Sigmoid colon (tissue), 7 donors: ENCODE measurements around the gene KLK5. TPM values are rescaled to one million over a fixed set of nuclear protein-coding genes. Genes with fewer than 3 reads are reported as not detected.

ENCODE experiments used
- DNase-seq: peaks from one replicate; pipeline ENCODE4 v3.0.0-alpha.2; 2019
- H3K27ac ChIP-seq, 4 donors: fragments of 200-600 bp; sonication (generic); one replicate each; pipeline ENCODE4 v1.5.1; 2016 to 2019; ENCODE audit warnings: mild to moderate bottlenecking in 1 of 4
- H3K27me3 ChIP-seq, 3 donors: fragments of 200-600 bp; sonication (generic); one replicate each; pipeline ENCODE4 v1.5.1; 2019; ENCODE audit warnings: mild to moderate bottlenecking in 1 of 3
- H3K36me3 ChIP-seq, 4 donors: fragments of 200-600 bp; sonication (generic); one replicate each; pipeline ENCODE4 v1.5.1; 2016 to 2019
- H3K4me1 ChIP-seq, 4 donors: fragments of 200-600 bp; sonication (generic); one replicate each; pipeline ENCODE4 v1.5.1; 2017 to 2019
- H3K4me3 ChIP-seq, 4 donors: fragments of 200-600 bp; sonication (generic); one replicate each; pipeline ENCODE4 v1.5.1; 2017 to 2019; ENCODE audit warnings: mild to moderate bottlenecking in 2 of 4, moderate library complexity in 1 of 4
- H3K9me3 ChIP-seq, 4 donors: fragments of 200-600 bp in 3 of 4; sonication (generic) in 3 of 4; one replicate each; pipeline versions ENCODE4 v1.5.1 to v1.6.1; 2013 to 2019
- EP300 ChIP-seq, 4 donors: sonication (generic); formaldehyde crosslinking; IDR thresholded peaks; one replicate each; pipeline ENCODE4 v1.6.1; 2017; ENCODE audit warnings: antibody characterized with exemption in 4 of 4
- POLR2A ChIP-seq, 2 donors: fragments of 450-650 bp; IDR thresholded peaks; one replicate each; pipeline ENCODE4 v1.6.1; 2016; ENCODE audit warnings: antibody characterized with exemption in 2 of 2, mild to moderate bottlenecking in 2 of 2, moderate library complexity in 2 of 2
- POLR2AphosphoS5 ChIP-seq, 4 donors: sonication (generic); formaldehyde crosslinking; IDR thresholded peaks; one replicate each; pipeline ENCODE4 v1.6.1; 2017; ENCODE audit warnings: antibody characterized with exemption in 4 of 4
- WGBS, 2 donors: extraction: QIAGEN DNeasy Blood & Tissue Kit; methylation state at CpG; one replicate each; pipeline ENCODE4 v1.1.7; 2013; 5-methylcytosine and 5-hydroxymethylcytosine counted together
- intact Hi-C: fragments of 100-400 bp; cut with DNase I; formaldehyde crosslinking; loops from one replicate; pipeline ENCODE4 v1.15.1; 2023
- polyA plus RNA-seq, 3 donors: library from polyadenylated mRNA; stranded (reverse); fragments of 200-250 nt; gene quantifications; one replicate each; pipeline ENCODE4 v1.2.3, GENCODE V29; 2013
- total RNA-seq, 4 donors: library from RNA; depleted of rRNA; stranded (reverse); fragments of >200 nt; gene quantifications; one replicate each; pipeline ENCODE4 v1.1.0, GENCODE V29; 2016
- TF ChIP-seq, protein P1 (sequence below), 4 experiments: fragments of 450-650 bp in 3 of 4; fragments of 200-600 bp in 1 of 4; IDR thresholded peaks; one replicate each; pipeline ENCODE4 v1.5.1; 2016 to 2019; ENCODE audit warnings: antibody characterized with exemption in 4 of 4, mild to moderate bottlenecking in 3 of 4, moderate library complexity in 2 of 4
- donor health status: healthy with polysubstance abuse.
- donor health status: Bipolar disorder and iron deficiency.
- donor health status: healthy.

Gene KLK5
- total and polyA plus RNA-seq, 7 donors: not detected

- Histone ChIP-seq H3K4me3 (no peak overlapping the region), H3K4me1 (no peaks in the 10 kb centered on the region), H3K27me3 (peaks cover 5 to 55% (median 13%) of the 10 kb centered on the region in 3 donors), H3K36me3 (no peaks in the 10 kb centered on the region), H3K27ac (no peak overlapping the region), H3K9me3 (no peaks in the 10 kb centered on the region)
- 38 to 42% methylated on average over 8 of the region's 8 CpGs for WGBS, 2 donors
- intact Hi-C loops: no loop called here
- peak; percentile 35 for DNase-seq
- TF ChIP-seq, protein P1, sequence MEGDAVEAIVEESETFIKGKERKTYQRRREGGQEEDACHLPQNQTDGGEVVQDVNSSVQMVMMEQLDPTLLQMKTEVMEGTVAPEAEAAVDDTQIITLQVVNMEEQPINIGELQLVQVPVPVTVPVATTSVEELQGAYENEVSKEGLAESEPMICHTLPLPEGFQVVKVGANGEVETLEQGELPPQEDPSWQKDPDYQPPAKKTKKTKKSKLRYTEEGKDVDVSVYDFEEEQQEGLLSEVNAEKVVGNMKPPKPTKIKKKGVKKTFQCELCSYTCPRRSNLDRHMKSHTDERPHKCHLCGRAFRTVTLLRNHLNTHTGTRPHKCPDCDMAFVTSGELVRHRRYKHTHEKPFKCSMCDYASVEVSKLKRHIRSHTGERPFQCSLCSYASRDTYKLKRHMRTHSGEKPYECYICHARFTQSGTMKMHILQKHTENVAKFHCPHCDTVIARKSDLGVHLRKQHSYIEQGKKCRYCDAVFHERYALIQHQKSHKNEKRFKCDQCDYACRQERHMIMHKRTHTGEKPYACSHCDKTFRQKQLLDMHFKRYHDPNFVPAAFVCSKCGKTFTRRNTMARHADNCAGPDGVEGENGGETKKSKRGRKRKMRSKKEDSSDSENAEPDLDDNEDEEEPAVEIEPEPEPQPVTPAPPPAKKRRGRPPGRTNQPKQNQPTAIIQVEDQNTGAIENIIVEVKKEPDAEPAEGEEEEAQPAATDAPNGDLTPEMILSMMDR (IDR thresholded peaks at IDR 0.05): no peak
- TF ChIP-seq POLR2A (IDR thresholded peaks at IDR 0.05): no peak
- TF ChIP-seq EP300 (IDR thresholded peaks at IDR 0.05): no peak
Measured at GRCh38 chr19:50979758-50980157, 26.9 kb upstream of the KLK5 start.

DNA sequence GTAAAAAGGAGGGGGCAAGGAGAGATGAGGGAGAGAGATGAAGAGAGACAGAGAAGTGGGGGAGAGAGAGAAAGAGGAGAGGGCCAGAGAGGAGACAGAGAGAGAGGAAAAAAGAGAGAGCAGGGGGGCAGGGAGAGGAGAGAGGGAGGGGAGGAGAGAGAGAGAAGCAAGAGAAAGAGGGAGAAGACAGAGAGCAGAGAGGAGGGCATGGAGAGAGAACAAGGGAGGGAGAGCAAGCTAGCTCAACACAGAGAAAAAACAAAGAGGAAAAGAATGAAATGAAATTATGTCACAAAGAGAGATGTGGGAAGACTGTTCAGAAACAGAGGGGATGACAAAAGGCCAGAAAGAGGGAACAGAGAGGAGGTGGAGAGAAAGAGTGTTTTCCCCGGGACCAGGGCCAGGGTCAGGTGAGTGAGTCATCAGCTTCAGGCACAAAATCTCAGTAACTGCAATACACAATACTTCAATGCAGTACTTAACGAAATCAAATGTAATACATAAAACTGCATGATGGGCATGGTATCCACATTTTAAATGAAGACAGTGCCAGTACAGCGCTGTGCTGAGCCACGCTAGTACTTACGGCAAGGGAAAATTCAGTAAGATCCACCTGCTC, 26.0 kb upstream of the KLK5 start:
- intact Hi-C loops: no loop called here
- peak; percentile 9 for DNase-seq

DNA sequence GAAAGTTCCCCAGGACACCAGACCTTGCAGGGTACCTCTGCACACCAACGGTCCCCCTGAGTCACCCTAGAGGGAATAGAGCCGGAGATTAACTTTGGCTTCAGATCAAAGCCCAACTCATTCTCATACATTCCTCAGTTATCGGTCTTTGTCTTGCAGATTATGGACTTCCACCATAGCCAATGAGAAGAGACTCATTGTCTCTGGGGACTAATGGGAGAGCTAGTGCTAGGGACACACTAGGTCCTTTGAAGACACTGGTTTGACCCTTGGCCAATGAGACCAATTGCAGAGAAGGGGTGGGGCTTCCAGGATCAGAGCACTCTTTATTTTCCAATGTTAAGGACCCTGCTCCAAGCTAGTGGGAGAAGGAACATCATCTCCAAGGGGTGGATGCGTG, 24.8 kb upstream of the KLK5 start:
- Histone ChIP-seq H3K4me3 (no peak overlapping the region), H3K27me3 (peaks cover 0 to 55% (median 14%) of the 10 kb centered on the region in 3 donors), H3K9me3 (no peaks in the 10 kb centered on the region), H3K27ac (no peak overlapping the region), H3K4me1 (no peaks in the 10 kb centered on the region), H3K36me3 (no peaks in the 10 kb centered on the region)
- DNase-seq: peak; percentile 28
- TF ChIP-seq POLR2AphosphoS5 (IDR thresholded peaks at IDR 0.05) (no peak), EP300 (IDR thresholded peaks at IDR 0.05) (no peak), POLR2A (IDR thresholded peaks at IDR 0.05) (no peak)
- WGBS, 2 donors: 81% methylated on average over 4 of the region's 4 CpGs
- intact Hi-C loops: no loop called here

More for the DNA sequence above, 26.0 kb upstream of the KLK5 start:
- Histone ChIP-seq H3K27me3 (peaks cover 4 to 54% (median 13%) of the 10 kb centered on the region in 3 donors), H3K9me3 (no peaks in the 10 kb centered on the region), H3K36me3 (no peaks in the 10 kb centered on the region), H3K4me1 (no peaks in the 10 kb centered on the region), H3K4me3 (no peak overlapping the region), H3K27ac (no peak overlapping the region)
- 57 to 71% methylated on average over 5 of the region's 5 CpGs for WGBS, 2 donors
- TF ChIP-seq POLR2A (IDR thresholded peaks at IDR 0.05) (no peak), EP300 (IDR thresholded peaks at IDR 0.05) (no peak), POLR2AphosphoS5 (IDR thresholded peaks at IDR 0.05) (no peak)
- TF ChIP-seq, protein P1 (IDR thresholded peaks at IDR 0.05): no peak

DNA sequence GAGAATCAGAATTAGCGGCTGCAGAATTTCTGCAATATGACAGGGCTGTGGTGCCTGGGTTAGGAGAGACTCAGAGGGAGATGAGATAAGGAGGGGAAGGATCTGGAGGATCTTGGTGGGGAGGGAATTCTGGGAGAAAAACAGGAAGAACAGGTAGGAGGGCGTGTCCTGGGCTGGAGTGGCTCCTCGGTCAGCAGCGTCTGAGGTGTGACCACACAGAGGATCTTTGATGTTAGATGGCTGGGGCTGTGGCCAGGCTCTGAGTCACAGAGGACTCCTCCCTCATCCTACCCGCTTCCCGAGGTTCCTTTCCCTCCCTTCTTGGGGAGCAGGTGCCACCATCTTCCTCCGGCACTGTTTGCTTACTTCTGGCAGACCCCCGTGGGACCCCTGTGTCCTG, 22.9 kb upstream of the KLK5 start:
- H3K27ac ChIP-seq: no peak overlapping the region
- DNase-seq: no peak
- H3K4me1 ChIP-seq: no peaks in the 10 kb centered on the region
- no peaks in the 10 kb centered on the region for H3K9me3 ChIP-seq
- no peaks in the 10 kb centered on the region for H3K36me3 ChIP-seq
- 4 to 26% methylated on average over 8 of the region's 8 CpGs for WGBS, 2 donors
- no peak overlapping the region for H3K4me3 ChIP-seq
- intact Hi-C loops: no loop called here
- TF ChIP-seq EP300 (IDR thresholded peaks at IDR 0.05): no peak
- no peak for TF ChIP-seq POLR2A (IDR thresholded peaks at IDR 0.05)
- TF ChIP-seq POLR2AphosphoS5 (IDR thresholded peaks at IDR 0.05): no peak
- TF ChIP-seq, protein P1 (IDR thresholded peaks at IDR 0.05): no peak
- peaks cover 0 to 70% (median 17%) of the 10 kb centered on the region in 3 donors for H3K27me3 ChIP-seq

DNA sequence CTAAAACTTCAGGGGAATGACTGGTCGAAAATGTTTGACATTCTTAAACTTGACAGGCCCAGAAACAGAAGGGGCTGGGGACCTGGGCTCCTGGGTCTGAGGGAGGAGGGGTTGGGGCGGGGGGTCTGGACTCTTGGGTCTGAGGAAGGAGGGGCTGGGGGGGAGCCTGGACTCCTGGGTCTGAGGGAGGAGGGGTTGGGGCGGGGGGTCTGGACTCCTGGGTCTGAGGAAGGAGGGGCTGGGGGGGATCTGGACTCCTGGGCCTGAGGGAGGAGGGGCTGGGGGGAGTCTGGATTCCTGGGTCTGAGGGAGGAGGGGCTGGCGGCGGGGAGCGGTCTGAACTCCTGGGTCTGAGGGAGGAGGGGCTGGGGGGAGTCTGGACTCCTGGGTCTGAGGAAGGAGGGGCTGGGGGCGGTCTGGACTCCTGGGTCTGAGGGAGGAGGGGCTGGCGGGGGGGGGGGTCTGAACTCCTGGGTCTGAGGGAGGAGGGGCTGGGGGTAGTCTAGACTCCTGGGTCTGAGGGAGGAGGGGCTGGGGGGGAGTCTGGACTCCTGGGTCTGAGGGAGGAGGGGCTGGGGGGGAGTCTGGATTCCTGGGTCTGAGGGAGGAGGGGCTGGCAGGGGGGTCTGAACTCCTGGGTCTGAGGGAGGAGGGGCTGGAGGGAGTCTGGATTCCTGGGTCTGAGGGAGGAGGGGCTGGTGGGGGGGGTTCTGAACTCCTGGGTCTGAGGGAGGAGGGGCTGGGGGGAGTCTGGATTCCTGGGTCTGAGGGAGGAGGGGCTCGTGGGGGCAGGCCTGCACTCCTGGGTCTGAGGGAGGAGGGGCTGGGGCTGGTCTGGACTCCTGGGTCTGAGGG, 22.1 kb upstream of the KLK5 start:
- Histone ChIP-seq H3K4me3 (no peak overlapping the region), H3K36me3 (no peaks in the 10 kb centered on the region), H3K9me3 (no peaks in the 10 kb centered on the region), H3K27me3 (peaks cover 0 to 66% (median 13%) of the 10 kb centered on the region in 3 donors), H3K4me1 (no peaks in the 10 kb centered on the region), H3K27ac (no peak overlapping the region)
- TF ChIP-seq POLR2AphosphoS5 (IDR thresholded peaks at IDR 0.05) (no peak), EP300 (IDR thresholded peaks at IDR 0.05) (no peak), POLR2A (IDR thresholded peaks at IDR 0.05) (no peak)
- TF ChIP-seq, protein P1 (IDR thresholded peaks at IDR 0.05): no peak
- 24 to 41% methylated on average over 9 of the region's 9 CpGs for WGBS, 2 donors
- peak; percentile 13 for DNase-seq
- intact Hi-C loops: no loop called here
